CD4-positive, alpha-beta T cell treated with Interleukin-12 subunit alpha and Interleukin-12 subunit beta, for 1 hour (primary cell): ENCODE measurements around the gene HS3ST5.
"Not testable (repeated sequence)": the region's sequence is repeated elsewhere in the genome, so short reads cannot be mapped to it uniquely, and the experiment has no call there.

Source experiments
- DNase-seq: peaks from one replicate; pipeline ENCODE4 v3.0.0-alpha.2; 2020

Gene HS3ST5

DNA sequence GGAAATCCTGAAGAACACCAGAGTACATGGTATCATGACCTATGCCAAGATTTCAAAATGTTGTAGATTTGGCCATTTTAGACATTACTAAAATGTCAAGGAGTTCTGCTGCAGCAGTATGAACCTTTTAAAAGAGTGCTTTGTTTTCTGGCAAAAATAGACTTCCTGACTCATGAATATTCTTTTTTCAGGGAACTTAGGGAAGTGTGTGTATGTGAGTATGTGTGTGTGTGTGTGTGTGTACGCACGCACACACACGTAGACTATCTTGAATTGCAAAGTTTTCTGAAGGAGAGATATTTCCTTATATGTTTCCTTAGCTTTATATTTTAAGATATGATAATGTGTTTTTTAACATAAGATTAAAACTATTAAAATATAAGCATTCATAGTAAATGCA, 161.2 kb downstream of the HS3ST5 start:
- DNase-seq: no peak

DNA sequence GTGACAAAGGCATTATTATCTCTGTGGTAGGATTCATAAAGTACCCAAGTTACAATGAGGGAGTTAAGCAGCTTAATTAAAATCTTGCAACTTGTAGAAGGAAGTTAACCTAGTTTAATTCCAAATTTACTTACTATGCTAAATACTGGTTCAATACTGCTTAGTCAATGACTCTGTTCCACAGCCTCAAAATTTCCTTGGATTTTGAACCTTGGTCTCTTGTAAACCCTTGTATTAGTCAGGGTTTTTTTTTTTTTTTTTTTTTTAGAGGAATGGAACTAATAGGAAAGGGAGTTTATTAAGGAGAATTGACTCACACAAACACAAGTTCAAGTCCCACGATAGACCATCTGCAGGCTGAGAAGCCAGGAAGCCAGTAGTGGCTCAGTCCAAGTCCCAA, 163.4 kb downstream of the HS3ST5 start:
- DNase-seq: no peak

DNA sequence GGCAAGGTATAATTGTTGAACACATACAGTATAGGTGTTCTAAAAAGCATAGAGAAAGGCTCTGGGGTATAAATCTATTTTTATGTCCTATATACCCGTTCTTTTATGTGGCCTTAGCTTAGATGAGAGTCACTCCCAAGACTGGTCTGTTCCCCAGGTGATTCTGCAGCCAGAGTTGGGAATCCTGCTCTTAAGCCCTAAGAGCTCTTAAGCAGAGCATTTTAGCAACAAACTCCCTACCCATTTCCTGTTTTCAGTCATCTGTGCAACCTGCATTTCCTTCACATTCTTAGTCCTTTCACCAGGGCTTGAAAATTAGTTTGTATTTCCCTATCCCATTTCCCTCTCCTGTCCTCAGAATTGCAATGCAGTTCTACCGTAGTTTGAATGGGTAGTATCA, 166.1 kb downstream of the HS3ST5 start:
- no peak for DNase-seq

DNA sequence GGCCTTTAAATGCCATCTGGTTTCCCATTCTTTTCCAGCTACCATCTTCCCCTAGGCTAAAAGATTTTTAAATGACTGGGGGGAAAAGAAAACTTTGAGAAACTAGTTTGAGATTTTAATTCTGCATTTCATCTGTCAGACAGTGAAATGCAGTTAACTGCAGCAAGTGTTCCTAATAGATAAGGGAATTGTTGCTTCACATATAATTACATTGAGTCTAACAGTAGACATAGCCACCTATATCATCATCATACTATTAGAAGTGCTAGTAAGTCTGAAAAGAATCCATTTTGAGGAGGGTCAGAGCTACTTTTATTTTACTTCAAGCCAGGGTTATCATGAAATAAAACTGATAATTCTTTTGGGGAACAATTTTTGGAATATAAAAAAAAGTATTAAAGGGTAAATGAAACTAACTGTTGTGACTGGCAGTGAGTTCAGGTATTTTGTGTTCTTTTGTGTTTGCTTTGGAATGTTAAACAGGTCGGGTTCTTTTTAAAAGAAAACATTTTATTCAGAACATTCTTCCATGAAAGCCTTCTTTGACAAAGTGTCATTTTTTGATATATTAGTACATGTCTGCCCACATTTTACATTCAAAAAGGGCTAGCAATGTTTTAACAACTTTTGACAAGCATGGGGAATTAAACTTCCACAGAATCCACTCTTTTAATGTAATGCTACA, 170.1 kb downstream of the HS3ST5 start:
- no peak for DNase-seq

DNA sequence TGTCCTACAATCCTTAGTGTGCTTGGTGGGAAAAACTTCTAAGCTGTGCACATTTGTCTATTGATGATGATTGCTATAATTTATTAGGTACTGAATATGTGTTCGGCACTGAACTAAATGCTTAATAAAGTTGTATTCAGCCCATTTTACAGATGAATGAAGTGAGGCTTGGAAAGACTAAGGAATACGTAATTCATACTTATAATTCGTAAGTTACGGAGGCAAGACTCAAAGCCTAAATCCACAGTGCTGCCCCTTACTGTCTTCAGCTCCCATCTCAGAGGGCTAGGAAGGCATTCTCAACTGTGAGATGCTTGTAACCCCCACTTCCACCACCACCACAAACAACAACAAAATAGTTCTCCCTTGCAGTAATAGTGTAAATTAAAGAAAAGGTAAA, 171.3 kb downstream of the HS3ST5 start:
- no peak for DNase-seq

DNA sequence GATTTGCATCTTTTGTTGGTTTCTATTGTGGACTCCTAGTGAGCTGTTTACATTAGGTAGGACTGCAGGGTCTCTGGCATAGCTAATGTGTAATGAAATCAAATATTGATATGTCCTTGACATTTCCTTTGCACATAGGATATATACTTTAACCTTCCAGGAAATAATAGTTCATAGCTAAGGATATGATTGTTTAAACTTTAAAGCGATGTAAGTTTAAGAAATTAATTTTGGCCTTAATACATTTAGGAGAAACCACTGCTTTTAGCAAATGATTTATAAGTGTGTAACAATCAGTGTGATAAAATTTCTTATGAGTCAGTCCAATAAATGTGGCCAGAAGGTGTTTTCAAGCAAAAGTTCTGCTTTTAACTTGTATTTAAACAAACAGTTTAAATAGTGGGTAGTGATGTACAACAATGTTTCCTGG, 171.8 kb downstream of the HS3ST5 start:
- no peak for DNase-seq

DNA sequence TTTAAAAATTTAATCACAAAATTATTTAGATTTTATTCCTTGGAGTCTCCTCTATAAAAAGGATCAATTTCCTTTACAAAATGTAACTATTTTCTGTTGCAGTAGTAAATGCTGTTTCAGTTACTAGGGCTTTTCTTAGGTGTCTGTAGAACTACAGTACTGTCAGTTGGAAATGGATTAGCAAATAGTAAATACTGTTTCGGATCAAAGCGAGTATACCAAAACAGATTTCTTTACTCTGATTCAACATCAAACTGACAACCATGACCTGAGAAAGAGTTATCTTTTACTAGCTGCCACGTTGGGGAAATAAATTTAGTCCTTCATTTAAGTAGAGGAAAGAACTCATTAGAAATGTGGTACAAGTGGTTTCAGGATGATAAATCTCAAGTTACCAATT, 172.5 kb downstream of the HS3ST5 start:
- DNase-seq: no peak

DNA sequence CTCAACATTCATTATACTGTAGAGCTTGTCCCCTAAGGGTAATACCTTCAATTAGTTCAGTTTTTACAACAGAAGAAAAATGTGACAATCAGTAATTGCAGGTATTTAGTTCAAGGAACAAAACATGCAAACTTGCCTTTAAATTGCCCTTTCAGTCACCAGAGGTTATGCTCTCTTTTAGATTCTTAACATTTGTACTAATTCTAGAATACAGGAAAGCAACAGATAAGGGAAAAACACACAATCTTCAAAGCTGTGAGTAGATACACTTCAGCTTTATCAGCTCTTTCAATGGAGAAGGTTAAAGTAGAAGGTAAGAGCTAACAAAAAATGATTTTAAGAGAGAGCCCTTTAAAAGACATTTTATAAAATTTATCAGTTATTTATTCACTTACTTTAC, 173.1 kb downstream of the HS3ST5 start:
- no peak for DNase-seq

DNA sequence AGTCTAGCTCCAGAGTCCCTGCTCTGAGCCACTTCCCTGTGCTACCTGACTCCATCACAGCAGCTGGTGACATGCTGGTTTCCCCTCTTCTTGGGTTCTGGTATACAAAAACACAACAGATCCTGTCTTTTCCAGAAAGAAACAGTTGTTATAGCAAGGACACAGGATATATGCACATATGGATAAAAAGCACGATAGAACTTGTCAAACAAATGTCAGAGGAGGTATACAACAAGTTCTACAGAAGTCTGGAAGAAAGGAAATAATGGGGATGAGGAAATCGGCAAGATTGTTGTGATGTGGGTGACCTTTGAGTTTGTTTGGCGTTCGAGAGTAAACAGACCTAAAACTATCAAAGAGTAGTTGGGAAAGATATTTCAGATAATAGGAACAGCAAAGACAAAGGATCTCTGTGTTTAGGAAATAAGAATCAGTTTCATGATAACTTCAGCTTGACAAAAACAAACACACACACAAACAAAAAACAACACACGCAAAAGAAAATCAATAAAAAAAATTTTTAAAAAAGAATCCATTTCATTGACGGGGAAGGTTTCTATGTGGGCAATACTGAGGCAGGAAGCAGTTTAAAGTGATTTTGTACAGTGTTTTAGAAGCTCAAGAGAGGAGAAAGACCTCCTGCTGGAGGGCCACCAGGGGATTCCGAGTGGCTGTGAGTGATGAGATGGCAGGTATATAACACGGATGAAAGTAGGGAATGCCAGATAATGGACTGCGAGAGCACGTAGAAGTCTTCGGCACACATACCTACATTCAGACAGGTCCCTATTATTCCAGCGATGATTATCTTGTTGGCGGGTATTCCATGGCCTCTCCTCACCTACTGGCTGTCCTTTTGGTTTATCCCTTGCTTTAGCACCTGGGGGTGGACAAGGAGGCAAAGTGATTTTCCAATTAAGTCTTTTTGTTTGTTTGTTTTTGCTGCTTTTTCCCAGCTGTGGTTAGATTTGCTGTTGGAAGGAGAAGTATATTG, 174.9 kb downstream of the HS3ST5 start:
- DNase-seq: no peak

DNA sequence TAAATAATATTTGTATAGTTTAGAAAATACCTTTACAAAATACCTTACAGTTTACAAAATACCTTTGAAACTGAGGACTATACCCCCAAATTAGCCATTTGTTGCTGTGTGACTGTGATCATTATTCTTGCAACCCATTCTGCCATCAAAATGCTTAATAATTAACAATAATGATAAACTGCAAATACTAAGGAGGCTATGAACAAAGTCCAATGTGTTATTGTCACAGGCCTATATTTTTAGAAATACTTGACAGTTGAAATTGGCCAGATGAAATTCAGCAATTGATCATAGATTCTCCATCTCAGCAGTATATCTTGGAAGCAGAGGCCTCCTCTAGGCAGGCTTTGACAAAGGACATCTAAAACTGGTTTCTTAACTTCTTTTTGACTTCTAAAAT, 178.6 kb downstream of the HS3ST5 start:
- DNase-seq: no peak

DNA sequence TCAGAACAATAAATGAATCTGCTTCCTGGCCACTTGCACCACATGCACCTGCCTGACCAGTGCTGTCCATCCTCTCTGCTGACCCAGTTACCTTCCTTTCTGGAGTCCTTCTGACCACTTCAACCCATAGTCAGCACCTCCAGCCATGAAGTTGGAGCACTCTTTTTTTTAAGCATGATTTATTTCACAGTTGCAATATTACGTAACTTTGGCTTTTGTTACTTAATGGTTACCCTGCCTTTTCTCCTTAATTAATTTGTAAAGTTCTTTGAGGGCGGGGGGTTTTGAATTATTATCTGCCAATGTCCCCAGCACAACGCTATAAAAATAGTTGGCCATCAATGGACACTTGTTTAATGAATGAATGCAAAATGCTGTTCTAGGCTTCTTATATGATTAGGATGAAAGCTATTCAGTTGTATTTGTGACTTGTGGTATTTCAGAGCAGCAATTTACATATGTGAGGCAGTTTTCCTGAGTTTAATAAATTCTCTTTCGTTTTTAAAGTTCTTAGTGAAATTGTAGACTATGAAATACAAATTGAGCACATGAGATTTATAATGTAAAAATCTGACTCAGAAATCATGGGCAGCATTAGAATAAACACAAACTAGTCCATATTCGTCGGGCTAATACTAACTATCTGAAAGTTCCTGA, 180.0 kb downstream of the HS3ST5 start:
- DNase-seq: no peak

DNA sequence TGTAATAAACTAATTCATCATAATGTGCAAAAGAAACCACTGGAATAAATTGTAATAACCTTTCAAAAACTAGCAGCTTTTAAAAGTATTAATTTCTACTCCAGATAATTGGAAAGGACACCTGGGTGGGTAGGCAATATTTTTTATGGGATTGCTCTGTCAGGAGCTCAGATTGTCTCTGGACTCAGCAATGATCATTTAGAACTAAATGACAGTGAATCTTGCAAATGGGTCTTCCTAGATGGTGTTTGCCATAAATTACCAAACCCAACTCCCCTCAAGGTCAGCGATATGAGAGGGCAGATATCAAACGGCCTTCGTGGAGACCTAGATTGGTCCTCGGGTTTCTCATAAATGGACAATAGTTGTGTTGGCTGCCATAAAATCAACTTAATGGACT, 181.9 kb downstream of the HS3ST5 start:
- DNase-seq: no peak

DNA sequence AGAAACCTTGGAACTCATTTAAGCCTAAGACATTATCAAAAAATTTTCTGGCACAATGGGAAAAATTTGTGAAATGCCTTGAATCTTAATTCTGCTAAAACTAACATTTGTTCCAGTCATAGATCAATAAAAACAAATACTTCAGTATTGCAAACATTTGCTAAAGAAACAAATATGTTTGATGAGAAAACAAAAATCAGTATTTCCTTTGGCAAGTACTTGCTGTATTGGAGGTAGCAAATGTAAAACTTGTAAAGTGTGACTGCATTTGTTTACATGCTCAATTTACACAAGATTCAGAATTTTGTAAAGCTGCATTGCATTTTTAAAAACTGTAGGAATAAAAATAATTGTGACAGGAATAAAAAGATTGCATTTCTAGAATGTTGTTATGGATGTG, 183.1 kb downstream of the HS3ST5 start:
- DNase-seq: no peak

DNA sequence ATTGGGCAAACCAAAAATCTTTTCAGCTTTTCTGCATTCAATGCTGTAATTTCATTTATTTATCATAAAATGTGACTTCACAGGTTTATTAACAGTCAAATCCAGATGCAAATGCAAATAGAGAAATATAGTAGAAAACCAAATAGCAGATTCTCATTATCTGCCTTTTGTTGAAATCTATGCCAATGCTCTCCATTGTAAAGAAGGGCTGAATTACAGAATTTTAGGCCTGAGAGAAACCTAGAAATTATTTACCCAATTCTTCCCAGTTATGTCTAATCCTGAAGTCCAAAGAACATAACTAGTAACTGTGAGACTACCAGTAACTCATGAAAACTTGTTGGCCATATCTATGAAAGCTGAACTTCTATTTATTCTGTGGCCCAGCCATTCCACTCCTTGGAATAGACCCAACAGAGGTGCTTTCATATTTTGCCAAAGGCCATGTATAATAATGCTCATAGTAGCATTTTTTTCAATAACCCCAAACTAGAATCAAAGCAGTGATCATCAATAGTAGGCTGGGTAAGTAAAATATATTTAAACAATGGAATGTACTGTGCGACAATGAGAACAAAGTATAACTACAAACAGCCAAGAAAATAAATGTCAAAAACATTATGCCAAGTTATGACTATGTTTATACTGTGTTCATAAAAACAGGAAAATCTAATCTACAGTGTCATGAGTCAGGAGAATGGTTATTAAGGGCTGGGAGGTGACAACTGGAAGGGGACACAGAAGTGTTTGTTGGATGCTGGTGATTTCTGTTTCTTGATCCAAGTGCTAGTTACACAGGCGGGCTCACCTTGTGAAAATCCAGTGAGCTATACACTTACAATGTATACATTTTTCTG, 183.8 kb downstream of the HS3ST5 start:
- no peak for DNase-seq

DNA sequence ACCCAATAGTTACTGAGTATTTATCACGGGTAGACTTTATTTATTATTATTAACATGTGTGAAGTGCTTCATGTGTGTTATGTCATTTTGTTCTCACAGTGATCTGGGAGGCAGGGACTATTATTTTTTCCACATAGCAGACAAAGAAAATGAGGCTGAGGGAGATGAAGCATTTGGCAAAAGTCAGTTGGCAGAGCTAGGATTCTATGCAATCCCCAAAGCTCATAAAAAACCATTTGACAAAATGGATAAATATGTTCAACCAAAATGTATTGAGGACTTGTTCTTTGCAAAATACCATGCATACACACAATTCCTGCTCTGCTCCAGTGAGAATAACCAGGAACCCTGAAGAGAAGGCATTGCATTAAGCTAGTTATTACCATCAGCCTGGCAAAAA, 184.4 kb downstream of the HS3ST5 start:
- DNase-seq: no peak

DNA sequence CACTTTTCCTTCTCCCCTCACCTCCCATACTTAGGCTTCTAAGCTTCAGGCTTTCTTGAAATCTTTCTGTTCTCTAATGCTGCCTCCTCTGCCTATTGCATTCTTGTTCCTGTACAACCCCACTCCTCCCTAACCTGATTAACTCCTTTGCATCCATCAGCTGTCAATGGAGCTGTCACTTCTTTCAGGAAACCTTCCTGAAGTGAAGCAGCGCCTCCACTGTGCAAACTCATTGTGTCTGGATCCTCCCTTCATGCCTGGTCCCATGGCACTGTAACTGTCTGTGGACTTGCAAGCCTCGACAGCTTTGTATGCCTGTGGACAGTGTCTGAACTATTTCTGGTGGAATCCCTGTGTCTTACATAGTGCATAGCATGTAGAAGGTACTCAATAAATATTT, 185.0 kb downstream of the HS3ST5 start:
- no peak for DNase-seq

DNA sequence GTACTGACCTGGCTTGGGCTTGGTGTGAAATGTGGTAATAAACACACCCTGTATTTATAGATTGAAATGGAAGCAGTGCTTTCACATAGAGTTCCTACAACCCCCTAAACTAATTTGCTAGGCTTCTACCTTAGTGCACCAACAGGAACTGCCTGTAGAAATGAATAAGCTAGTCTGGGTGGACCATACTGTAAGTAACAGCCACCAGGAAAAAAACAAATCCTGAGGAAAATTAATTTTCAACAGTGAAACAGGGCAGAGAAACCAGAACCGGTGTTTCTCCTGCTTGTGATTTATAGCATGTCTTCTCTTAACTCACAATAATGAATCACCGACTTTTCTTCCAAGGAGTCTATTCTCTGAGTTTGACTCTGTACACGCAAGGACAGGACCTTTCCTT, 187.1 kb downstream of the HS3ST5 start:
- no peak for DNase-seq

DNA sequence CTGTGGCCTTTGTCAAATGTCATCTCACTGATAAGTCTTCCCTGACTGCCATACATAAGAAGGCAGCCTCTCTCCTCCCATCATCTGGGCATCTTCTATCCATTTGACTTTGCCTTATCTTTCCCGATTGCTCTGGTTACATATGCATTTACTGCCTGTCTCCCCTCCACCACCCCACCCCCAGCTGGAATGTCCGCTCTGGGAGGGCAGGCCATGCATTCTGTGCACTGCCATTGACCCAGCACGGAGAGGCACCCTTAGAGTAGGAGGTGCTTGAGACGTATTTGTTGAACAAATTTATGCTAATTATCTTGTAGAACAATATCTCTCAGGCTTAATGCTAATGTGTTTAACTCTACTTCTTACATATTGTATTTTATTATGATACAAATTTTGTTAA, 188.0 kb downstream of the HS3ST5 start:
- DNase-seq: no peak

DNA sequence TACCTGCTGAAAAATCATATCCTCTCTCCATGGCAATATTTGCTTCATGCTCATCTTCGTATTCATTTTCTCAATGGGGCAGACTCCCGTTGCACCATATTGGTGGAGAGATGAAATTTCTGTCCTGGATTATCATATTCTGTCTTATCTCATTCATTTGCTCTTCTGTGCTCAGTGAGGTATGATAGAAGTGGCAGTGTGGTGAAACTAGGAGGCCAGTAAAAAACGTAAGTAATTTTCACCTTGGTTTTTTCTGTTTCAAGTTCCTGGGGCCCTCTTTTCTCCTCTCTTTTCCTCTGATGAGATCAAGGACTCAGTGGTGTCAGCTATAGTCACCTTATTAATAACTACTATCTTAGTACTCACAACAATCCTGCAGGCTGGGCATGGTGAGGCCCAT, 189.4 kb downstream of the HS3ST5 start:
- DNase-seq: no peak

DNA sequence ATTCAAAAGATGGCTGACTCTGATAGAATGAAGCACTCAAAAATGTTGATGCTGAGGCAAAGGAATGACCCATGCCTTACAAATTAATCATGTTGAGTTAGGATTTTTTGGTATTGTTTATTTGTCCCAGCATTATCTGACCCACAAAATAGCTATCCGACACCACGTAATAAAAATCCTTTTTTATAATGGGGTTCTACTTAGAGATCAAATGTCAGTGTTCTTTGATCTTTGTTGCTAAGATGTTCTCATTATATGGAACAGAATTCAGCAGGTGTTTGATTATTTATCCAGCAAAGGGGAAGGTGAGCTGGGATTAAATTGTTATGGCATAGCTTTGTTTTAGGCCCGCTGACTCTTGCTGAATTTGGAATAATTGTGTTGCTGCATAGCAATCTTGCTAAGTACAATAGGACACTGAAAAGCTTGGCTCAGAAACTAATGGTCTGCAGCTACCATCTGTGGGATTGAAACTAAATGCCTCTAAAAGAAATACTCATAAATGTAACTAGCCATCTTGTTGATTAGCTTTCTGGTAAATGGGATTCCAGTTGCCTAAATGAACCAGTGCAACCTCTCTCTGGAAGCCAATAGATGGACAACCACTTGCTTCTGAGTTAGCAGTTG, 191.6 kb downstream of the HS3ST5 start:
- no peak for DNase-seq

DNA sequence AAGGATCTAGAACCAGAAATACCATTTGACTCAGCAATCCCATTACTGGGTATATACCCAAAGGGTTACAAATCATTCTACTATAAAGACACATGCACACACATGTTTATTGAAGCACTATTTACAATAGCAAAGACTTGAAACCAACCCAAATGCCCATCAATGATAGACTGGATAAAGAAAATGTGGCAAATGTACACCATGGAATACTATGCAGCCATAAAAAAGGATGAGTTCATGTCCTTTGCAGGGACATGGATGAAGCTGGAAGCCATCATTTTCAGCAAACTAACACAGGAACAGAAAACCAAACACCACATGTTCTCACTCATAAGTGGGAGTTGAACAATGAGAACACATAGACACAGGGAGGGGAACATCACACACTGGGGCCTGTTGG, 193.6 kb downstream of the HS3ST5 start:
- DNase-seq: not testable (repeated sequence)
